Ectodermal cell (in vitro differentiated cells): ENCODE measurements around the gene ARHGEF3.

Experiments
- H3K27ac ChIP-seq: 2 replicates; pipeline ENCODE4 v1.7.0; 2013; ENCODE audit warnings: mild to moderate bottlenecking, low read depth, low read length; ENCODE audit not compliant: insufficient read depth, poor library complexity, severe bottlenecking
- H3K27me3 ChIP-seq: 2 replicates; pipeline ENCODE4 v1.7.0; 2013; ENCODE audit warnings: mild to moderate bottlenecking, low read length; ENCODE audit not compliant: insufficient read depth, control insufficient read depth, poor library complexity, severe bottlenecking
- H3K36me3 ChIP-seq: one replicate; pipeline ENCODE4 v1.7.0; 2013; ENCODE audit warnings: low read length; ENCODE audit not compliant: control insufficient read depth, insufficient read depth
- H3K4me1 ChIP-seq: one replicate; pipeline ENCODE4 v1.7.0; 2013; ENCODE audit warnings: low read length; ENCODE audit not compliant: control insufficient read depth, insufficient read depth
- H3K4me3 ChIP-seq: 2 replicates; pipeline ENCODE4 v1.7.0; 2013; ENCODE audit warnings: low read depth, low read length, control low read depth; ENCODE audit not compliant: insufficient read depth
- H3K9me3 ChIP-seq: 2 replicates; pipeline ENCODE4 v1.7.0; 2013; ENCODE audit warnings: mild to moderate bottlenecking, low read length, moderate library complexity; ENCODE audit not compliant: control insufficient read depth
- WGBS, 2 experiments: methylation state at CpG; one replicate each; pipeline ENCODE4 v1.1.7; 2013; ENCODE audit warnings: missing lambda C conversion rate in 2 of 2; 5-methylcytosine and 5-hydroxymethylcytosine counted together

ARHGEF3 gene

GRCh38 chr3:56684029-56684428 is 117.7 kb downstream of the ARHGEF3 start:
- H3K9me3 ChIP-seq = peaks cover 3% of the 10 kb centered on the region
- WGBS, 2 experiments = 95 to 96% methylated on average over 11 to 13 of the region's 13 CpGs
- peaks cover 9% of the 10 kb centered on the region for H3K27me3 ChIP-seq
- no peaks in the 10 kb centered on the region for H3K36me3 ChIP-seq
- H3K4me3 ChIP-seq = no peak overlapping the region
- no peak overlapping the region for H3K27ac ChIP-seq
- peaks cover 7% of the 10 kb centered on the region for H3K4me1 ChIP-seq

- peak within 1 kb of the TSS; percentile 85 for H3K4me3 ChIP-seq
- no peaks in the 10 kb centered on the region for H3K36me3 ChIP-seq
Observed at GRCh38 chr3:56683122-56683817, 118.5 kb downstream of the ARHGEF3 start, which contains the start of gene TASOR. TSS of gene TASOR (minus strand) at chr3:56683265. CDS start at chr3:56683006, 259 bp downstream.

DNA sequence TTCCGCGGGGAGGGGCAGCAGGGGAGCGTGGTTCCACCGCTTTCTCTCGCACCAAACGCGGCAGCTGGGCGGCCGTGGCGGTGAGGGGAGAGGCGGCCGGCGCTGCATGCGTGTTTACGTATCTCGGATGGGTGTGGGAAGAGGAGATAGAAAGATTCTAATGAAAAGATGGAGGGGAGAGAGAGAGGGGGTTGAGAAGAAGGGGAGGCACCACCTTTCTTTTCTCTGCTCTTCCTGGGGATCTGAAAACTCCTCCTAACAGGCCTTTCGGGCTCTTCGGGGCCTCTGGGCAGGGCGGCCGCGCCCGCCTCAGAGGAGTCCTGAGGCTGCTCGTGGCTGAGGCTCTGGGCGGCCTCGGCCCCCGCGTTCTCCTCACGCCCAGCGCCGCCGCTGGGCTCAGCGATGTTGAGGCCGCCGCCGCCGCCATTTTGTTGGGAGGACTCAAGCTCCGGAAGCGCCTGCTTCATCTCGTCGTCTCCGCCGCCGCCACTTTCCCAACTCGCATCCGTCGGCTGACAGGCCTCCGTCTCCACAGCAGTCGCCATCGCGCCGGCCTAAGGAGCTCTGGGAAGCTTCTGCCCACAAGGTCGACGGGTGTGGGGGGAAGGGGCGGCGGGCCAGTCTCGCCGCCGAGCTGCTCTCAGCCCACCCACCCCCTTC is 119.2 kb downstream of the ARHGEF3 start:
- peak overlapping the region; percentile 85 for H3K4me3 ChIP-seq
- H3K27ac ChIP-seq = peak overlapping the region; percentile 95
- WGBS, 2 experiments = 0% methylated on average over 58 of the region's 58 CpGs
- peaks cover 9% of the 10 kb centered on the region for H3K27me3 ChIP-seq
- peaks cover 7% of the 10 kb centered on the region for H3K4me1 ChIP-seq
- H3K9me3 ChIP-seq = peaks cover 3% of the 10 kb centered on the region
- H3K36me3 ChIP-seq = no peaks in the 10 kb centered on the region

More at GRCh38 chr3:56683122-56683817, 118.5 kb downstream of the ARHGEF3 start, which contains the start of gene TASOR:
- peaks cover 3% of the 10 kb centered on the region for H3K9me3 ChIP-seq
- H3K27me3 ChIP-seq = peaks cover 9% of the 10 kb centered on the region
- H3K27ac ChIP-seq = peak within 1 kb of the TSS; percentile 95
- peaks cover 7% of the 10 kb centered on the region for H3K4me1 ChIP-seq
- WGBS, 2 experiments = 31% methylated on average over 68 of the region's 68 CpGs

DNA sequence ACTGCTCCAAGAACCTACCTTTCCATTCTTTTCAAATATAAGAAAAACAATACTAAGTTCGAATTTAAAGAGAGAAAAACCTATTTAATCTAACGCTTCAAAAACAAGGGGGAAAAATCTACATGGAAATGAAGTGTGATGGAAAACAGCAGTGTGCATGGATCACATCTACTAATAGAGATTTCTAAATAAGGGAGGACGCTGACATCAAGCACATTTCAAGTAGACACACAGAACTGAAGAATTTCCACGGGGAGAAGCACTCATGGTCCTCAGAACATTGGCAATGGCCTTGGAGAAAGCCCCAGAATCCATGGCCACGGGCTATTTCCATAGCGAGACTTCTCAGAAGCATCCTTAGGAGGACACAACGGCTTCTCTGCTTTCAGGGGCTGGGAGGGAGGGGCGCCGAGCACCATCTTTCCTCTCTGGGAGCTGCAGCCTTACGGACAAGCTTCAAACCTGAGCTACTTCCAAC is 119.7 kb downstream of the ARHGEF3 start:
- peaks cover 7% of the 10 kb centered on the region for H3K4me1 ChIP-seq
- peaks cover 9% of the 10 kb centered on the region for H3K27me3 ChIP-seq
- H3K4me3 ChIP-seq = peak overlapping the region; percentile 85
- peak overlapping the region; percentile 95 for H3K27ac ChIP-seq
- peaks cover 3% of the 10 kb centered on the region for H3K9me3 ChIP-seq
- 1 to 5% methylated on average over 8 to 9 of the region's 10 CpGs for WGBS, 2 experiments
- no peaks in the 10 kb centered on the region for H3K36me3 ChIP-seq

GRCh38 chr3:56680054-56680580 is 121.6 kb downstream of the ARHGEF3 start:
- Histone ChIP-seq H3K4me1 (peaks cover 7% of the 10 kb centered on the region), H3K36me3 (no peaks in the 10 kb centered on the region), H3K27ac (no peak overlapping the region), H3K27me3 (peaks cover 9% of the 10 kb centered on the region), H3K4me3 (no peak overlapping the region), H3K9me3 (peaks cover 3% of the 10 kb centered on the region)
